Stimulated activated CD4-positive, alpha-beta T cell treated with anti-CD3 and anti-CD28 coated beads, TNF-alpha, amount 100 ng/mL, for 4 hours (primary cell): ENCODE results near the gene LCN9.

Experiments used
- DNase-seq, 3 experiments: peaks; one replicate each; pipeline ENCODE4 v3.0.0-alpha.2; 2020; ENCODE audit warnings: low read depth in 3 of 3

The LCN9 gene

GRCh38 chr9:135698767-135699166 is 35.7 kb downstream of the LCN9 start:
- DNase-seq = no peak

GRCh38 chr9:135699440-135699839 is 36.3 kb downstream of the LCN9 start, which contains the start of gene SOHLH1:
TSS of gene SOHLH1 (minus strand) at chr9:135699481. CDS start at chr9:135699467, 14 bp downstream.
- DNase-seq = no peak

- DNase-seq = no peak
These were observed 37.4 kb downstream of the LCN9 start for GRCh38 chr9:135700525-135700924.

GRCh38 chr9:135701067-135701958 is 38.2 kb downstream of the LCN9 start:
- DNase-seq = peak in 1 of 3 experiments; percentile 17

GRCh38 chr9:135701959-135702721 is 39.0 kb downstream of the LCN9 start, which contains the start of gene KCNT1:
TSS of gene KCNT1 (plus strand) at chr9:135702185. CDS start at chr9:135702259, 74 bp downstream.
- peak; percentile 8 to 45 (median 32) for DNase-seq

- no peak for DNase-seq
These were observed 40.6 kb downstream of the LCN9 start for GRCh38 chr9:135703726-135704125.

GRCh38 chr9:135704483-135704882 is 41.4 kb downstream of the LCN9 start:
- DNase-seq = no peak

- DNase-seq = no peak
These were observed 42.3 kb downstream of the LCN9 start for GRCh38 chr9:135705376-135705775.

GRCh38 chr9:135706288-135706687 is 43.2 kb downstream of the LCN9 start:
- no peak for DNase-seq

GRCh38 chr9:135707252-135708138 is 44.4 kb downstream of the LCN9 start:
- no peak for DNase-seq

- no peak for DNase-seq
These were observed 45.1 kb downstream of the LCN9 start for GRCh38 chr9:135708164-135708563.

- no peak for DNase-seq
These were observed 48.3 kb downstream of the LCN9 start for GRCh38 chr9:135711391-135711790.

GRCh38 chr9:135711881-135712280 is 48.8 kb downstream of the LCN9 start:
- DNase-seq = no peak

GRCh38 chr9:135712613-135713295 is 49.6 kb downstream of the LCN9 start:
- DNase-seq = no peak

- no peak for DNase-seq
These were observed 51.3 kb downstream of the LCN9 start for GRCh38 chr9:135714242-135715055.

GRCh38 chr9:135715056-135715595 is 52.0 kb downstream of the LCN9 start:
- no peak for DNase-seq

GRCh38 chr9:135716045-135716444 is 52.9 kb downstream of the LCN9 start:
- DNase-seq = no peak
